Thymus (tissue), 11 donors: Measurements from ENCODE around the gene MUC5B. TPM values are rescaled to one million over a fixed set of nuclear protein-coding genes. Genes with fewer than 3 reads are reported as not detected.

Experiments
- DNase-seq, 9 donors: peaks; one replicate each; pipeline ENCODE4 v3.0.0-alpha.2; 2013; ENCODE audit warnings: low spot score in 9 of 9, low read depth in 6 of 9, missing footprints in 1 of 9
- H3K27ac ChIP-seq, 2 donors: one replicate each; pipeline ENCODE4 v1.5.1; 2013; ENCODE audit warnings: control low read depth in 1 of 2, low read depth in 1 of 2, low read length in 1 of 2, mild to moderate bottlenecking in 1 of 2, moderate library complexity in 1 of 2
- H3K27me3 ChIP-seq, 2 donors: one replicate each; pipeline ENCODE4 v1.5.1; 2013; ENCODE audit warnings: low read length in 1 of 2; ENCODE audit not compliant: control insufficient read depth in 2 of 2, insufficient read depth in 1 of 2
- H3K36me3 ChIP-seq, 2 donors: one replicate each; pipeline ENCODE4 v1.5.1; 2013; ENCODE audit warnings: low read length in 1 of 2, mild to moderate bottlenecking in 1 of 2, moderate library complexity in 1 of 2; ENCODE audit not compliant: control insufficient read depth in 2 of 2, insufficient read depth in 2 of 2
- H3K4me1 ChIP-seq, 2 donors: one replicate each; pipeline ENCODE4 v1.5.1; 2013; ENCODE audit warnings: low read length in 2 of 2; ENCODE audit not compliant: control insufficient read depth in 2 of 2, insufficient read depth in 2 of 2
- H3K4me3 ChIP-seq, 2 donors: one replicate each; pipeline ENCODE4 v1.5.1; 2013; ENCODE audit warnings: low read length in 2 of 2, control low read depth in 1 of 2, mild to moderate bottlenecking in 1 of 2
- H3K9me3 ChIP-seq, 2 donors: one replicate each; pipeline ENCODE4 v1.5.1; 2013; ENCODE audit warnings: low read length in 1 of 2, mild to moderate bottlenecking in 1 of 2; ENCODE audit not compliant: control insufficient read depth in 2 of 2, insufficient read depth in 1 of 2
- WGBS: extraction: QIAGEN DNeasy Blood & Tissue Kit; methylation state at CpG from one replicate; pipeline ENCODE4 v1.1.7; 2013; 5-methylcytosine and 5-hydroxymethylcytosine counted together
- polyA plus RNA-seq: library from polyadenylated mRNA; stranded (reverse); fragments of 200-250 nt; gene quantifications from one replicate; pipeline ENCODE4 v1.2.3, GENCODE V29; 2013
- total RNA-seq: library from RNA; stranded (reverse); fragments of 120-200 nt; gene quantifications from one replicate; pipeline ENCODE4 v1.2.4, GENCODE V29; 2013
- donor health status: healthy.

MUC5B gene
- total and polyA plus RNA-seq, 2 donors, result under 0.01 to 0.02 TPM

GRCh38 chr11:1271927-1272326 is 49.1 kb downstream of the MUC5B start:
- no peak for DNase-seq
- no peak overlapping the region for H3K4me3 ChIP-seq
- whole genome bisulfite sequencing, result 97% methylated on average over 30 of the region's 30 CpGs
- no peak overlapping the region for H3K27ac ChIP-seq
- H3K9me3 ChIP-seq, result no peaks in the 10 kb centered on the region
- H3K27me3 ChIP-seq, result no peaks in the 10 kb centered on the region
- peaks cover 0 to 6% of the 10 kb centered on the region in 2 donors for H3K4me1 ChIP-seq
- H3K36me3 ChIP-seq, result peaks cover 8 to 25% of the 10 kb centered on the region in 2 donors

DNA sequence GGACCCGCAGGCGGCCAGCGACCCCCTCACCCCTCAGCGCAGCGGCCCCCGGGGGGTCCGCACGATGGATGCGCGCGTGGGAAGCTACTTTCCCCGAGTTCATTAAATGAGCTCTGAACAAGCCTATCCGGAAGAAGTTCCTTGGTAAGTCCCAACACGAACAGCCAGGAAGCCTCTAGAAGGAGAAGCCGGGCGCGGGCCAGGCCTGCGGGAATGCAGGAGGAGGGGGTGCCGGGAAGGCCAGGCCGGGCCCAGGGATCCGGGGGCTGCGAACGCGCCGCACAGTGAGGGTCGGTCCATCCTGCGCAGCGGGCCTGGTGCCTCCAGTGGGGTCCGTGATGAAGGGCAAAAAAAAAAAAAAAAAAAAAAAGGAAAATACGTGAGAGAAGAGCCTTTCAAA is 49.7 kb downstream of the MUC5B start:
- Histone ChIP-seq H3K27me3 (no peaks in the 10 kb centered on the region), H3K27ac (no peak overlapping the region), H3K4me1 (peaks cover 0 to 6% of the 10 kb centered on the region in 2 donors), H3K4me3 (no peak overlapping the region), H3K9me3 (no peaks in the 10 kb centered on the region), H3K36me3 (peaks cover 10 to 28% of the 10 kb centered on the region in 2 donors)
- no peak for DNase-seq
- 97% methylated on average over 30 of the region's 30 CpGs for WGBS

DNA sequence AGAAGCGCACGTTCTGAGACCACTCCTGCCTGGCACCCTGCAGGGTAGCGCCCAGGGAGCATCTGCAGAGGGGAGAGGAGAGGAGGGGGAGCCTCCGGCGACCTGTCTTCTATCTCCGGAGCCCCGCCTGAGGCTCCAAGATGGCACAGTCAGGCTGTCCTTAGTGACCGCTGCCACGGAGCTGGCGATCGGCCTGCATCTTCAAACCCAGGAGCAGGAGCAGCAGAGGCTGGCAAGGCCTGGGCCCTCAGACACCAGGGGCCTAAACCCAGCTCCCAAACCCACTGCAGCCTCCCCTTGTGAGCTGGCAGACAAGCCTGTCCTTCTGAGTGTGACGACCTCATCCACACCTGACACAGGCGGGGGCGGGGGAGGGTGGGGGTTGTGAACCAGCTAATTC is 51.6 kb downstream of the MUC5B start:
- Histone ChIP-seq H3K4me3 (no peak overlapping the region), H3K9me3 (no peaks in the 10 kb centered on the region), H3K27ac (no peak overlapping the region), H3K27me3 (no peaks in the 10 kb centered on the region), H3K4me1 (peaks cover 0 to 6% of the 10 kb centered on the region in 2 donors), H3K36me3 (peaks cover 11 to 36% of the 10 kb centered on the region in 2 donors)
- 96% methylated on average over 14 of the region's 14 CpGs for WGBS
- no peak for DNase-seq

DNA sequence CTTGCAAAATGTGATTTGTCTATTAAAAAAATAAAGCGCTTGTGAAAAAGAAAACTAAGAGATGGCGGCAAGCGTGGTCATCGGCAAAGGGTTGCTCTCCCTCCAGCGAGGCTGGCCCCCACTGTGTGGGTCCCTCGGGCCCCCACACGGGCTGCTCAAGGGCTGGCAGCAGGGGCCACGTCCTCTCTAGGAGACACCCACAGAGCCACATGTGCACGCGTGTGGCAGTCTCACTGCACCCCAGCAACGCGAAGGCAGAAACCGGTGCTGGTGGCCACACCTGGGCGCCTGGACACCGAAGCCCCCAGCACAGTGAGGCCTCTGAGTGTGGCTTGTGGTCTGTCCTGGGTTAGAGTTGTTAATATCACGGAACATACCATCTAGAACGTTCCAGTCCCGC is 52.2 kb downstream of the MUC5B start:
- Histone ChIP-seq H3K4me3 (no peak overlapping the region), H3K27ac (no peak overlapping the region), H3K4me1 (peaks cover 0 to 3% of the 10 kb centered on the region in 2 donors), H3K36me3 (peaks cover 15 to 37% of the 10 kb centered on the region in 2 donors), H3K27me3 (no peaks in the 10 kb centered on the region), H3K9me3 (no peaks in the 10 kb centered on the region)
- WGBS, result 95% methylated on average over 18 of the region's 18 CpGs
- no peak for DNase-seq

GRCh38 chr11:1276041-1276790 is 53.4 kb downstream of the MUC5B start:
- Histone ChIP-seq H3K27ac (no peak overlapping the region), H3K4me1 (no peaks in the 10 kb centered on the region), H3K27me3 (no peaks in the 10 kb centered on the region), H3K4me3 (no peak overlapping the region), H3K9me3 (no peaks in the 10 kb centered on the region), H3K36me3 (peaks cover 20 to 44% of the 10 kb centered on the region in 2 donors)
- DNase-seq, result no peak
- 93% methylated on average over 32 of the region's 32 CpGs for WGBS

GRCh38 chr11:1276866-1277615 is 54.2 kb downstream of the MUC5B start:
- Histone ChIP-seq H3K4me3 (no peak overlapping the region), H3K36me3 (peaks cover 28 to 52% of the 10 kb centered on the region in 2 donors), H3K27ac (no peak overlapping the region), H3K27me3 (no peaks in the 10 kb centered on the region), H3K9me3 (no peaks in the 10 kb centered on the region), H3K4me1 (no peaks in the 10 kb centered on the region)
- 97% methylated on average over 37 of the region's 37 CpGs for WGBS
- DNase-seq, result no peak

- DNase-seq, result no peak
- Histone ChIP-seq H3K9me3 (no peaks in the 10 kb centered on the region), H3K4me1 (no peaks in the 10 kb centered on the region), H3K4me3 (no peak overlapping the region), H3K27me3 (no peaks in the 10 kb centered on the region), H3K27ac (no peak overlapping the region), H3K36me3 (peaks cover 29 to 52% of the 10 kb centered on the region in 2 donors)
- WGBS, result 96% methylated on average over 27 of the region's 27 CpGs
Observed at GRCh38 chr11:1277936-1278512, 55.2 kb downstream of the MUC5B start.

DNA sequence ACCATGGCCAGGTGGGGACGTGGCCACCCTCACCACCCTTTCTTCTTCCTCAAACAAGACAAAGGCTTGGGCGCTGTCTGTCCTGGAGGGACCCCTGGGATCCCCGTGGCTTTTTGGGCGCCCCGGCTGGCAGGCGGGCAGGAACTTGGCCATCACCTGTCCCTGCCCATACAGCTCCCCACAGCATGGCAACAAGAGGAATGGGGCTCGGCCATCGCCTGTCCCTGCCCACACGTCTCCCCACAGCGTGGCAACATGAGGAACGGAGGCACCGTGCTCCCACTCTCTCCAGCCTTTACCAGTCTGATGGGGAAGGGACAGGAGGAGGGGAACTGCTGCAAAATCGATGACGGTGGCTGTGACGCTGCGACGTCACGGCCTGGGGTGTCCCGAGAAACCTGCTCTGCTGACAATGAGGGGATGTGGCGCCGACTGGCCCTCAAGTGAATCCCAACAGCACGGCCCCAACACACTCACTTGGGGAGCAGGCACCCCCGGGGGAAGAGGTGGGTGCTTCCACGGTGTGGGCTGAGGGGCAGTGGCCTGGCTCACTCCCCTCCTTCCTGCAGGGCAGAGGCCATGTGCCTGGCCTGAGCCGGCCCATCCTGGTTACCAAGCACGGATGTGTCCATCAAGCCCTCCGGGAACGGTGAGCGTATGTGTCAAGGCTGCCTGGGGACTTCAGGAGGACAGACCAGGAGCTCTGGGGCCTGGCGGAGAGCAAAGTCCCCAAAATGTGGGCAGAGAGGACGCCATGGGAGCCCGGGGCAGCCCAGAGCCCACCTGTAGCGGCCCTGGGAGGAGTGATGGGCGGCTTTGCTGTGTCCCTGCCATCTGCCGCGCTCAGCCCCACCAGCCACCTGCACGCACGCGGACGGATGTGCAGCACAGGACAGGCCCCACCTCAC is 56.2 kb downstream of the MUC5B start:
- Histone ChIP-seq H3K4me3 (no peak overlapping the region), H3K27me3 (no peaks in the 10 kb centered on the region), H3K9me3 (no peaks in the 10 kb centered on the region), H3K4me1 (no peaks in the 10 kb centered on the region), H3K36me3 (peaks cover 36 to 58% of the 10 kb centered on the region in 2 donors), H3K27ac (no peak overlapping the region)
- 98% methylated on average over 40 of the region's 40 CpGs for WGBS
- no peak for DNase-seq
